Neural cell (in vitro differentiated cells): ENCODE data around the gene CCDC90B.

Source experiments
- CTCF ChIP-seq: fragments of 450-650 bp; IDR thresholded peaks from 2 replicates; pipeline ENCODE4 v1.5.1; 2014; ENCODE audit warnings: antibody characterized with exemption, mild to moderate bottlenecking, moderate library complexity; ENCODE audit not compliant: poor library complexity, severe bottlenecking
- EP300 ChIP-seq: fragments of 450-650 bp; conservative IDR thresholded peaks from 2 replicates; pipeline ENCODE4 v1.6.1; 2014; ENCODE audit warnings: antibody characterized with exemption, mild to moderate bottlenecking, moderate library complexity; ENCODE audit not compliant: poor library complexity, severe bottlenecking
- EZH2 ChIP-seq: fragments of 200-600, 300-800 bp; shearing (Covaris generic), sonication (generic); IDR thresholded peaks from 2 replicates; pipeline ENCODE4 v1.6.1; 2014; ENCODE audit warnings: antibody characterized with exemption, low read length, borderline replicate concordance, mild to moderate bottlenecking; ENCODE audit not compliant: insufficient read depth, poor library complexity, severe bottlenecking
- MXI1 ChIP-seq: fragments of 450-650 bp; conservative IDR thresholded peaks from 2 replicates; pipeline ENCODE4 v1.6.1; 2014; ENCODE audit warnings: antibody characterized with exemption, mild to moderate bottlenecking; ENCODE audit not compliant: poor library complexity, severe bottlenecking
- POLR2AphosphoS5 ChIP-seq: IDR thresholded peaks from 2 replicates; pipeline ENCODE4 v1.6.1; 2012
- RAD21 ChIP-seq: fragments of 450-650 bp; conservative IDR thresholded peaks from 2 replicates; pipeline ENCODE4 v1.6.1; 2014; ENCODE audit warnings: antibody characterized with exemption, mild to moderate bottlenecking, moderate library complexity
- SMC3 ChIP-seq: fragments of 450-650 bp; conservative IDR thresholded peaks from 2 replicates; pipeline ENCODE4 v1.6.1; 2014; ENCODE audit warnings: antibody characterized with exemption, mild to moderate bottlenecking, moderate library complexity; ENCODE audit not compliant: poor library complexity

GRCh38 chr11:83219095-83219494 lies 67.1 kb downstream of the CCDC90B start:
- TF ChIP-seq CTCF (peak; percentile 25), EZH2 (no peak), MXI1 (no peak), RAD21 (peak; percentile 19), EP300 (no peak), POLR2AphosphoS5 (no peak), SMC3 (no peak)
